GM12878 (cell line): Measurements from ENCODE around the gene HJURP. TPM values are rescaled to one million over a fixed set of nuclear protein-coding genes. Genes with fewer than 3 reads are reported as not detected.

ENCODE experiments used
- ATAC-seq: fragments of 200-7000 bp; cut with Tn5 transposase; 3 replicates; pipeline ENCODE4 v1.9.1; 2020; ENCODE audit warnings: mild to moderate bottlenecking, moderate library complexity
- BruUV-seq: library from RNA; stranded (reverse); fragments of 400-500 nt; replicated peaks from 2 replicates; lab custom pipeline; 2021; lab: Mats Ljungman, UMichigan
- CTCF ChIA-PET: fragments of 300-600 bp; sonication (Branson Sonifier 250); formaldehyde crosslinking; extraction: SDS; loops from one replicate; lab custom pipeline; 2021; ENCODE audit warnings: inconsistent platforms; lab: Yijun Ruan, JAX
- POLR2A ChIA-PET: fragments of 350-600 bp; formaldehyde crosslinking; extraction: SDS; loops from one replicate; lab custom pipeline; 2021; ENCODE audit warnings: inconsistent platforms; lab: Charles Lee
- RAD21 ChIA-PET: fragments of 300-600 bp; sonication (Branson Sonifier 250); formaldehyde crosslinking; loops from one replicate; lab custom pipeline; 2023; ENCODE audit warnings: antibody characterized with exemption; ENCODE audit not compliant: unreplicated experiment; lab: Charles Lee
- SMC1A ChIA-PET: fragments of 300-600 bp; sonication (Branson Sonifier 250); formaldehyde crosslinking; loops from one replicate; lab custom pipeline; 2023; ENCODE audit not compliant: unreplicated experiment, uncharacterized antibody; lab: Charles Lee
- DNase-seq: peaks from one replicate; pipeline ENCODE4 v3.0.0-alpha.2; 2011; ENCODE audit warnings: low read depth, low spot score
- FAIRE-seq: peaks from 3 replicates; lab custom pipeline; 2011; peaks lifted over from hg19 to GRCh38; lab: Jason Lieb, UNC
- H2AFZ ChIP-seq: 2 replicates; pipeline ENCODE4 v1.6.0; 2011; ENCODE audit warnings: low read depth, low read length, control low read depth; ENCODE audit not compliant: control insufficient read depth
- H3K27ac ChIP-seq: 2 replicates; pipeline ENCODE4 v1.5.1; 2011; ENCODE audit warnings: control low read depth; ENCODE audit not compliant: control insufficient read depth, insufficient read depth
- H3K27me3 ChIP-seq, 2 experiments: replicated peaks in 1 of 2; 2 replicates each; pipeline versions ENCODE4 v1.6.0 to v1.6.1; 2011; ENCODE audit warnings: low read length in 1 of 2; ENCODE audit not compliant: control insufficient read depth in 2 of 2, insufficient read depth in 2 of 2
- H3K36me3 ChIP-seq, 2 experiments: 2 replicates each; pipeline ENCODE4 v1.5.1; 2011; ENCODE audit warnings: low read length in 1 of 2; ENCODE audit not compliant: control insufficient read depth in 2 of 2, insufficient read depth in 2 of 2
- H3K4me1 ChIP-seq: 2 replicates; pipeline ENCODE4 v1.6.1; 2011; ENCODE audit warnings: mild to moderate bottlenecking, low read length, moderate library complexity, mixed read lengths; ENCODE audit not compliant: control insufficient read depth, insufficient read depth
- H3K4me2 ChIP-seq: 2 replicates; pipeline ENCODE4 v1.6.0; 2011; ENCODE audit warnings: control low read depth; ENCODE audit not compliant: control insufficient read depth, insufficient read depth
- H3K4me3 ChIP-seq: fragments of 200-600 bp; sonication (generic); 2 replicates; pipeline ENCODE4 v1.5.1; 2016
- H3K79me2 ChIP-seq: 2 replicates; pipeline ENCODE4 v1.6.0; 2011; ENCODE audit warnings: low read length; ENCODE audit not compliant: control insufficient read depth, insufficient read depth
- H3K9ac ChIP-seq: 2 replicates; pipeline ENCODE4 v1.8.0; 2011; ENCODE audit warnings: low read length, control low read depth, mixed read lengths; ENCODE audit not compliant: control insufficient read depth, insufficient read depth
- H3K9me3 ChIP-seq: replicated peaks from 3 replicates; pipeline ENCODE4 v1.5.1; 2011; ENCODE audit warnings: mild to moderate bottlenecking, low read length; ENCODE audit not compliant: control insufficient read depth, insufficient read depth
- H4K20me1 ChIP-seq: 2 replicates; pipeline ENCODE4 v1.6.0; 2011; ENCODE audit not compliant: control insufficient read depth, insufficient read depth
- BRCA1 ChIP-seq: IDR thresholded peaks from 2 replicates; pipeline ENCODE4 v1.6.1; 2011; ENCODE audit warnings: low read depth, low read length, improper control_type of control experiment
- EP300 ChIP-seq, 2 experiments: fragments of 150-350 bp in 1 of 2; IDR thresholded peaks; 2 replicates each; pipeline ENCODE4 v1.6.1; 2011 to 2012; ENCODE audit warnings: low read depth in 2 of 2, low read length in 2 of 2, borderline replicate concordance in 1 of 2, improper control_type of control experiment in 1 of 2, inconsistent platforms in 1 of 2; ENCODE audit not compliant: control insufficient read depth in 1 of 2
- FOXM1 ChIP-seq: IDR thresholded peaks from 2 replicates; pipeline ENCODE4 v1.6.1; 2012; ENCODE audit warnings: low read depth, mild to moderate bottlenecking, inconsistent platforms, low read length, moderate library complexity
- JUNB ChIP-seq: IDR thresholded peaks from 2 replicates; pipeline ENCODE4 v1.6.1; 2016; ENCODE audit warnings: antibody characterized with exemption, mild to moderate bottlenecking
- NFYB ChIP-seq: IDR thresholded peaks from 2 replicates; pipeline ENCODE4 v1.6.1; 2011; ENCODE audit warnings: low read depth, mild to moderate bottlenecking, low read length, improper control_type of control experiment, moderate library complexity; ENCODE audit not compliant: insufficient read depth
- PAX5 ChIP-seq: IDR thresholded peaks from 2 replicates; pipeline ENCODE4 v1.6.1; 2011; ENCODE audit warnings: low read depth, low read length, borderline replicate concordance
- RAD21 ChIP-seq: IDR thresholded peaks from 2 replicates; pipeline ENCODE4 v1.6.1; 2011; ENCODE audit warnings: mild to moderate bottlenecking, low read depth, low read length, moderate library complexity; ENCODE audit not compliant: insufficient read depth
- SMAD1 ChIP-seq: fragments of 450-650 bp; IDR thresholded peaks from 2 replicates; pipeline ENCODE4 v1.6.1; 2018; ENCODE audit warnings: mild to moderate bottlenecking, low read depth; ENCODE audit not compliant: partially characterized antibody
- WGBS: methylation state at CpG from one replicate; pipeline ENCODE4 v1.1.6; 2016; ENCODE audit warnings: low lambda C conversion rate; ENCODE audit not compliant: insufficient replicate concordance, insufficient coverage; ENCODE audit errors: missing lambda C conversion rate; 5-methylcytosine and 5-hydroxymethylcytosine counted together
- in situ Hi-C: fragments of 300-500 bp; cut with MboI; formaldehyde crosslinking; loops from 9 replicates; pipeline ENCODE4 v1.14.3; 2018; ENCODE audit warnings: mixed read lengths
- intact Hi-C: fragments of 100-400 bp; cut with micrococcal nuclease; formaldehyde crosslinking; loops from one replicate; pipeline ENCODE4 v1.14.2; 2022; ENCODE audit not compliant: unreplicated experiment
- polyA plus RNA-seq, 11 experiments: library from polyadenylated mRNA; depleted of rRNA in 4 of 11; unstranded in 6 of 11; stranded (reverse) in 5 of 11; fragments of >200 nt; fragmentation: Nextera tagmentation in 4 of 11; fragmentation: Illumina TruSeq in 1 of 11; extraction: Ambion mirVana in 4 of 11; extraction: Trizol in 1 of 11; gene quantifications; 1 replicate in 1 of 11; 2 replicates in 10 of 11; pipeline versions ENCODE4 v1.2.1 to v1.2.3, GENCODE V29; 2011 to 2016; ENCODE audit warnings: inconsistent platforms in 2 of 11, missing spikeins in 2 of 11, low read depth in 1 of 11
- total RNA-seq, 4 experiments: library from RNA; depleted of rRNA in 3 of 4; stranded (reverse); fragments of >200 nt in 3 of 4; fragmentation: Illumina TruSeq in 1 of 4; extraction: Trizol in 1 of 4; gene quantifications; 2 replicates each; pipeline versions ENCODE4 v1.2.1 to v1.2.3, GENCODE V29; 2013 to 2021
- TF ChIP-seq, protein P1 (sequence below), 3 experiments: IDR thresholded peaks in 2 of 3; conservative IDR thresholded peaks in 1 of 3; 2 replicates each; pipeline ENCODE4 v1.5.1; 2011; ENCODE audit warnings: low read depth in 3 of 3, low read length in 3 of 3, mild to moderate bottlenecking in 3 of 3, control low read depth in 2 of 3, moderate library complexity in 2 of 3, inconsistent platforms in 1 of 3, mixed read lengths in 1 of 3; ENCODE audit not compliant: control insufficient read depth in 2 of 3, insufficient read depth in 1 of 3; ENCODE audit errors: extremely low read depth in 1 of 3
- TF ChIP-seq, protein P2 (sequence below): fragments of 450-650 bp; IDR thresholded peaks from 2 replicates; pipeline ENCODE4 v1.6.1; 2017; ENCODE audit warnings: borderline replicate concordance
- TF ChIP-seq, protein P3 (sequence below): IDR thresholded peaks from 2 replicates; pipeline ENCODE4 v1.6.1; 2012; ENCODE audit warnings: low read length, inconsistent platforms

The HJURP gene
- total and polyA plus RNA-seq, 10 of the 15 experiments (the other 5 are each of a cell fraction or from before 2014, with no cell fraction given), result 12.7 to 68.9 (median 44.4) TPM

DNA sequence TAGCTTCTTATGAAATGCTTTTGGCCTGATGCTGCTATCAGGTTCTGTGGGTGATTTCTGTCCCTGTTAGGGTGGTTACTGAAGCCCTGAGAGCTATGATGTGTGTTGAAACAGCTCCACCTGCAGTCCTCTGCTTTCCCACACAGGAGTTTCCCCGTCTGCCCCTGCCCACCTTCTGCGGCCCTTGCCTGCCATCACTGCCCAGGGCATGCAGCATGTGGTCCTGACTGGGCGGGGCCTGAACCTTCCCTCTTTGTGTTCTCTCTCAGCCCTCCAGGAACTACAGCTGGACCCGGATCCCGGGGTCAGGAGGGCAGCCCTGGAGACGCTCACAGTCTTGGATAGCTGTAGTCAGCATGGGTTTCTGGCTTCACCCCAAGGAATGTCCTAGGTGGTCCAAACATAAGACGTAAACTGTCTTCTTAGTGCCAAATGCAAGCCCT, 21.4 kb downstream of the HJURP start:
- whole genome bisulfite sequencing, result 55% methylated on average over 7 of the region's 7 CpGs
- no peak overlapping the region for H3K27ac ChIP-seq
- H3K4me2 ChIP-seq, result no peak overlapping the region
- no peak overlapping the region for H3K4me3 ChIP-seq
- SMC1A ChIA-PET, result no interaction called here
- TF ChIP-seq, protein P1, sequence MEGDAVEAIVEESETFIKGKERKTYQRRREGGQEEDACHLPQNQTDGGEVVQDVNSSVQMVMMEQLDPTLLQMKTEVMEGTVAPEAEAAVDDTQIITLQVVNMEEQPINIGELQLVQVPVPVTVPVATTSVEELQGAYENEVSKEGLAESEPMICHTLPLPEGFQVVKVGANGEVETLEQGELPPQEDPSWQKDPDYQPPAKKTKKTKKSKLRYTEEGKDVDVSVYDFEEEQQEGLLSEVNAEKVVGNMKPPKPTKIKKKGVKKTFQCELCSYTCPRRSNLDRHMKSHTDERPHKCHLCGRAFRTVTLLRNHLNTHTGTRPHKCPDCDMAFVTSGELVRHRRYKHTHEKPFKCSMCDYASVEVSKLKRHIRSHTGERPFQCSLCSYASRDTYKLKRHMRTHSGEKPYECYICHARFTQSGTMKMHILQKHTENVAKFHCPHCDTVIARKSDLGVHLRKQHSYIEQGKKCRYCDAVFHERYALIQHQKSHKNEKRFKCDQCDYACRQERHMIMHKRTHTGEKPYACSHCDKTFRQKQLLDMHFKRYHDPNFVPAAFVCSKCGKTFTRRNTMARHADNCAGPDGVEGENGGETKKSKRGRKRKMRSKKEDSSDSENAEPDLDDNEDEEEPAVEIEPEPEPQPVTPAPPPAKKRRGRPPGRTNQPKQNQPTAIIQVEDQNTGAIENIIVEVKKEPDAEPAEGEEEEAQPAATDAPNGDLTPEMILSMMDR (IDR thresholded peaks at IDR 0.05 in 2 of 3, conservative IDR thresholded peaks at IDR 0.05 in 1 of 3; ENCODE audit: control insufficient read depth in 2 of 3, extremely low read depth in 1 of 3, insufficient read depth in 1 of 3, low read depth in 3 of 3, low read length in 3 of 3), result peak; percentile 4 to 20 (median 18); a peak in 3 of 6 replicates
- TF ChIP-seq SMAD1 (no peak), RAD21 (peak; percentile 19; the same call in 1 of the 2 replicates)
- no peaks in the 10 kb centered on the region for H3K9me3 ChIP-seq
- H3K79me2 ChIP-seq, result peaks cover 6% of the 10 kb centered on the region
- H3K36me3 ChIP-seq, result peaks cover 17 to 26% of the 10 kb centered on the region in 2 experiments
- H4K20me1 ChIP-seq, result no peaks in the 10 kb centered on the region
- no peak for FAIRE-seq
- DNase-seq, result no peak
- H2AFZ ChIP-seq, result no peak overlapping the region
- intact Hi-C loops (no loop called here), in situ Hi-C loops (no loop called here)
- H3K27me3 ChIP-seq, result no peaks in the 10 kb centered on the region
- CTCF ChIA-PET, result interaction anchor here (1.0 to 1.5 kb wide), 2 partner anchors 25 to 389 kb away, joined by 3 to 4 read pairs; no protein-coding TSS in a partner anchor
- H3K4me1 ChIP-seq, result no peaks in the 10 kb centered on the region
- POLR2A ChIA-PET, result no interaction called here
- RAD21 ChIA-PET, result no interaction called here
- H3K9ac ChIP-seq, result no peak overlapping the region
- peak; percentile 62 for ATAC-seq
- BruUV-seq, result no TSS peak

DNA sequence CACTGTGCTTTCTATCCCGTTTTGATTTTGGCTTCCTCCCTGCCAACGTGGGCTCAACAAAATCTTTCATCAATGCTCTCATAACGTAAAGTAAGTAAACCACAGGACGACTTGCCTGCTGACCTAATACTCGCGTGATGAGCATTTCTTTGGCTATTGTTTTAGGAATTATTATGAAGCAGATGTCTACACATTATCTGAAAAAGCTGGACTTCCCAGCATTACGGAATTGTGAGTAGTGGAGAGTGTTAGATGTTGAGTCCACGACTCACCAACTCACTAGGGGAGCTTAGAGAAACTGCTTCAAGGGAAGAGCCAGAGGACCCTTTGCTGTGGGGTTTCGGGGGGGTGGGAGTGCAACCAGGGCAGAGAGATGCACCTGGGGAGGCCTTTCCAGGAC, 21.9 kb downstream of the HJURP start:
- in situ Hi-C loops, result no loop called here
- ChIA-PET CTCF (interaction anchor here (0.6 to 1.5 kb wide), 3 partner anchors 25 to 1155 kb away, joined by 3 to 4 read pairs (median 3); no protein-coding TSS in a partner anchor), RAD21 (interaction anchor here (0.6 kb wide), 2 partner anchors 776 to 1129 kb away, joined by 3 to 4 read pairs; no protein-coding TSS in a partner anchor), POLR2A (no interaction called here), SMC1A (no interaction called here)
- Histone ChIP-seq H3K4me2 (no peak overlapping the region), H3K27me3 (no peaks in the 10 kb centered on the region), H3K4me1 (no peaks in the 10 kb centered on the region), H3K79me2 (peaks cover 2% of the 10 kb centered on the region), H2AFZ (no peak overlapping the region), H3K4me3 (no peak overlapping the region), H3K9me3 (no peaks in the 10 kb centered on the region), H3K9ac (no peak overlapping the region), H3K36me3 (peaks cover 17 to 23% of the 10 kb centered on the region in 2 experiments; a peak in 3 of 4 replicates), H4K20me1 (no peaks in the 10 kb centered on the region), H3K27ac (no peak overlapping the region)
- FAIRE-seq (no peak), DNase-seq (no peak), ATAC-seq (no peak)
- no TSS peak for BruUV-seq
- intact Hi-C loops, result no loop called here
- 61% methylated on average over 9 of the region's 9 CpGs for WGBS
- TF ChIP-seq BRCA1 (no peak), JUNB (no peak), PAX5 (no peak), EP300 (IDR thresholded peaks at IDR 0.05; ENCODE audit: borderline replicate concordance in 1 of 2, control insufficient read depth in 1 of 2, low read depth in 2 of 2, low read length in 2 of 2) (no peak), NFYB (no peak), FOXM1 (no peak)
- TF ChIP-seq, protein P2, sequence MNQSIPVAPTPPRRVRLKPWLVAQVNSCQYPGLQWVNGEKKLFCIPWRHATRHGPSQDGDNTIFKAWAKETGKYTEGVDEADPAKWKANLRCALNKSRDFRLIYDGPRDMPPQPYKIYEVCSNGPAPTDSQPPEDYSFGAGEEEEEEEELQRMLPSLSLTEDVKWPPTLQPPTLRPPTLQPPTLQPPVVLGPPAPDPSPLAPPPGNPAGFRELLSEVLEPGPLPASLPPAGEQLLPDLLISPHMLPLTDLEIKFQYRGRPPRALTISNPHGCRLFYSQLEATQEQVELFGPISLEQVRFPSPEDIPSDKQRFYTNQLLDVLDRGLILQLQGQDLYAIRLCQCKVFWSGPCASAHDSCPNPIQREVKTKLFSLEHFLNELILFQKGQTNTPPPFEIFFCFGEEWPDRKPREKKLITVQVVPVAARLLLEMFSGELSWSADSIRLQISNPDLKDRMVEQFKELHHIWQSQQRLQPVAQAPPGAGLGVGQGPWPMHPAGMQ, result no peak
- TF ChIP-seq, protein P3, sequence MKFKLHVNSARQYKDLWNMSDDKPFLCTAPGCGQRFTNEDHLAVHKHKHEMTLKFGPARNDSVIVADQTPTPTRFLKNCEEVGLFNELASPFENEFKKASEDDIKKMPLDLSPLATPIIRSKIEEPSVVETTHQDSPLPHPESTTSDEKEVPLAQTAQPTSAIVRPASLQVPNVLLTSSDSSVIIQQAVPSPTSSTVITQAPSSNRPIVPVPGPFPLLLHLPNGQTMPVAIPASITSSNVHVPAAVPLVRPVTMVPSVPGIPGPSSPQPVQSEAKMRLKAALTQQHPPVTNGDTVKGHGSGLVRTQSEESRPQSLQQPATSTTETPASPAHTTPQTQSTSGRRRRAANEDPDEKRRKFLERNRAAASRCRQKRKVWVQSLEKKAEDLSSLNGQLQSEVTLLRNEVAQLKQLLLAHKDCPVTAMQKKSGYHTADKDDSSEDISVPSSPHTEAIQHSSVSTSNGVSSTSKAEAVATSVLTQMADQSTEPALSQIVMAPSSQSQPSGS, result no peak
